Measurements from ENCODE around the gene TRAFD1.

TRAFD1 gene

DNA sequence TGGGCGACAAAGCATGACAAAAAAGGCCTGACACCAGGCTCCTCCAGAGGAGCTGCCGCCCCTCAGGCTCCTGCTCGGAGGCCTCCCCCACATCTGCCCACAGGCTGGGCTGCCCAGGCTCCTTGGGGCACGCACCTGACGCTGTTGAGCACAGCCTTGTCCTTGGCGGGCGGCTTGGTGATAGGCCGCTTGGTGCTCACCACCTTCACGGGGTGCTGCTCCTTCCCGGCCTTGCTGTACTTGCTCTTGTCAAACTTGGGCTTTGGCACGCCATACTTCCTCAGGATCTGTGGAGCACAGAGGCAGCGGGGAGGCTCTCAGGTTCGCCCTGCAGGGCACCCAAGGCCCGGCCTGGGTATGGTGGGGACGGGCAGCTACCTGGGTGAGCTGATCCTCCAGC, 53.4 kb downstream of the TRAFD1 start:
- no peak for DNase-seq (ENCODE audit: low spot score)

- DNase-seq (ENCODE audit: low spot score) = no peak
These were observed 54.0 kb downstream of the TRAFD1 start for GRCh38 chr12:112179341-112179740.

GRCh38 chr12:112179916-112180315, 54.6 kb downstream of the TRAFD1 start:
- DNase-seq (ENCODE audit: low spot score) = no peak

GRCh38 chr12:112180422-112180821, 55.1 kb downstream of the TRAFD1 start:
- no peak for DNase-seq (ENCODE audit: low spot score)

DNA sequence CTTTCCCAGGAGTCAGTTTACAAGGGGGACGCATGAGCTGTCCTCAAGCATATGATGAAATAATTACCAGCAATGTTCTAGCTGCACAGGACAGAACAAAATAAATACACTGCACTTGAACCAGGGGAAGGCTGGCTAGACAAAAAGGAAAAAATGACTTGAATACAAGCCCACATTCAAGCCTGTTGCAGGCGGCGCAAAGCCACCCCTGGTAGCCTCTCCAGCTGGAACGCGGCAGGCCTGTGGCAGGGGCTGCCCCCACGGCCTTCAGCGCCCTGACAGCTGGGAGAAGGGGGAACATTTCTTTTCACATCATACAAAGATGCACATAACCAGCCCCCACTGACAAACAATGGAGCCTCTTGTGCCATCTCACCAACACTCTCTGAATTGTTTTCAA, 57.1 kb downstream of the TRAFD1 start:
- DNase-seq (ENCODE audit: low spot score) = no peak

- no peak for DNase-seq (ENCODE audit: low spot score)
These were observed 58.0 kb downstream of the TRAFD1 start for GRCh38 chr12:112183141-112184021.

GRCh38 chr12:112184056-112184887, 58.9 kb downstream of the TRAFD1 start:
- no peak for DNase-seq (ENCODE audit: low spot score)

- DNase-seq (ENCODE audit: low spot score) = no peak
These were observed 59.9 kb downstream of the TRAFD1 start for GRCh38 chr12:112185093-112185923.

DNA sequence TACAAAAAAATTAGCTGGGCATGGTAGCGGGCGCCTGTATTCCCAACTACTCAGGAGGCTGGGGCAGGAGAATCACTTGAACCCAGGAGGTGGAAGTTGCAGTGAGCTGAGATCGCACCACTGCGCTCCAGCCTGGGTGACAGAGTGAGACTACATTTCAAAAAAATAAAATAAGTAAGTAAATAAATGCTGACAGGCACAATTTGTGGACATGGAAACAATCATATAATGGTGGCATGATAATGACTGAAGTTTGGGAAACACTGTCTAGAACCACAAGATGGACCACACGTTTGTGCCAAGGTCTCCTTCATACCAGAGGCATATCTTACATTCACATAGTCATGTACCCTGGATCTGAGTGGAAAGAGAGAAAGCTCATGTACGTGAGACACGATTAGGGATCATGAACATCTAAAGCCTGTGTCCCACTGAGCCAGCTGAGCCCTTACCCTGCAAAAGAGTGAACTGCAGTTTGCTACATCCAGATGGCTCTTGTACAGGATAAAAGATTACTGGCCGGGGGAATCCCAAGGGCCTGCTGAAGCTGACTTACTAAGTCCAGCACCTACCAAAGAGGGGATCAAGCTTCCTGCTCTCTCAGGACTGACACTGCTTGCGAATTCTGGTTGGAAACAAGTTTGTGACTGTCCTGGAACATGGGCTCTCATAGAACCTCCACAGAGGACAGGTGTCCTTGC, 62.9 kb downstream of the TRAFD1 start:
- no peak for DNase-seq (ENCODE audit: low spot score)

DNA sequence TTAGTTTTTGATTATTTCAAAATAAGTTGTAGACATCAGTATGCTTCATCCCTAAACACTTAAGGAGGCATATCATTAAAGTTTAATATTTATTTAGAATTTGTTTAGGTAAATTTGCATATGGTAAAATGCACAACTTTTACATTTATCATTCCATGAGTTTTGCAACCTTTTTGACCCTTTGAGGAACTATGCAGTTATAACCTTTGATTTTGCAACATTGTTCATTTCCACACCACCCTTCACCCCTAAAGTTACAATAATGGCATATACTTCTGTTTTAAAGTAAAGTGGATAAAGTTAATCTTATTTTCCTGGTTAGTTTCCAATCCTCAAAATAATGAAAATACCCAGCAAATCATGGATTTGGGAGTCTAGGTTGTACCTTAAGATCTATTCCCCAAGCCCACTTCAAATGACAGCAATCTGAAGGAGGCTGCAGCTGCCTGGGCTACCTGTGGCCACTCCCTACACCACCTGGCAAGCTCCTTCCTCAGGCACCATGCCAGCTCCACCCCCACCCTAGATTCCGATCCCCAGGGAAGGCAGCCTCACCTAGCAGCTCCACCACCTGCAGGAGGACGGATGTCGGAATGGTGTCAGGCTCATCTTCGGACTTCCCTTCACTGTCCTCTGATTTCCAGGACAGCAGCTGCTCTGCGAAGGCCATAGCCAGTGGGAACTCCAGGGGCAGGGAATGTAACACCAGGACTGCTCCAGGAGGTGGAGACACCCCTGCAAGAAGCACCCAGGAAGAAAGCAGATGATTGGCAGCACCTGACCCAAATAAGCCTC, 65.1 kb downstream of the TRAFD1 start:
- no peak for DNase-seq (ENCODE audit: low spot score)

GRCh38 chr12:112191201-112191600, 65.8 kb downstream of the TRAFD1 start:
- DNase-seq (ENCODE audit: low spot score) = no peak

DNA sequence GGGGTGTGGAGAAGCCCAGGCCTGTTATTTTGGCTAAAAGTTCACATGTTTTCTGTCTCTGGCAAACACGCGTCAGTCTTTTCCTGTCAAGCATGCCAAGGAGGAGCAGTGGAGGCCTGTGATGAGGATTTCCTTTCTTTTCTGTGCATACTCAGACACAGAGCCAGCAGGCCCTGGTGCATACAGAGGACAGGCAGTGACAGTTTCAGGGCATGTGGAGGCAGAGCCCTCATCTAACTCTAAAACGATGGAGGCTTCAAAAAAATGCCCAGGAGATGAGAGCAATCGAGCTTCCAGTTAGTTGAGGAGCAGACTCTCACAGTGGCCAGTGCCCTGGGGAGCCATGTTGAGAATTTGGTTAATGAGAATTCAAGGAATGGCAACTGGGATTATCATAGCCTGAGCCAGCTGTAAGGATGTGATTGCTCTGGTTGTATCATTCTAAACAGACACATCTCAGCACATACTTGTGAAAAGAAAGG, 66.5 kb downstream of the TRAFD1 start:
- DNase-seq (ENCODE audit: low spot score) = no peak

GRCh38 chr12:112192475-112192874, 67.1 kb downstream of the TRAFD1 start:
- DNase-seq (ENCODE audit: low spot score) = no peak

GRCh38 chr12:112194601-112195247, 69.4 kb downstream of the TRAFD1 start:
- DNase-seq (ENCODE audit: low spot score) = no peak

GRCh38 chr12:112196196-112196875, 71.0 kb downstream of the TRAFD1 start:
- DNase-seq (ENCODE audit: low spot score) = no peak

DNA sequence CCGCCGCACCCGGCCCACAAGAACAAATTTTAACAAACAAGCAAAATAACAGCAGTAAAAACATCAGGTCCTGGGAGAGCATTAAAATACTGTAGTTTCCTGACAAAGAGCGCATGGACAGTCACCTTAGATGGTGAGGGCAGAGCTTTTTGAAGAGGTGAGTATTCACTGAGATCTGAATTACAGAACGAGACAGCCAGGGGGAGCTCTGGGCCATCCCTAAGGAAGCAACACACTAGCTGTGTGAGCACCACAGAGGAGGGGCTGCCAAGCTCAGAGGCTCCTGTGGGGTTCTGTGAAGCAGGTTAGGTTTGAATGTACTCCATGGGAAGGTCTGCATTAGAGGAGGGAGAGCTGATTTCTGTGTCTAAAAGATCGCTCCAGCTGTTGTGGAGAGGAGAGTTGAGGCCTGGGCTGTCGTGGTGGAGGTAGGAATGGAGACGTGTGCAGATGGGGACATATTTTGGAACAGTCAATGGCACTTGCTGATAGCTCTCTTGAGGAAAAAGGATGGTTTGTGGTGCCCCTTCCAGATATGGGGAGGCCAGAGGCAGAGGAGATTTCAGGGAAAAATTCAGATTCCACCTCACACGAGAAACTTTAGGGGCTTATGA, 72.9 kb downstream of the TRAFD1 start:
- DNase-seq (ENCODE audit: low spot score) = peak; percentile 76

GRCh38 chr12:112199136-112199535, 73.8 kb downstream of the TRAFD1 start:
- DNase-seq (ENCODE audit: low spot score) = no peak
